IMR-90 (cell line): Measurements from ENCODE around the gene GRAMD1B. TPM values are rescaled to one million over a fixed set of nuclear protein-coding genes. Genes with fewer than 3 reads are reported as not detected.

Source experiments
- ATAC-seq: fragments of 200-7000 bp; cut with Tn5 transposase; 2 replicates; pipeline ENCODE4 v1.9.1; 2020; ENCODE audit warnings: low read depth, mild to moderate bottlenecking, moderate library complexity
- BruUV-seq: library from RNA; stranded (reverse); fragments of 400-500 nt; replicated peaks from 2 replicates; lab custom pipeline; 2021; lab: Mats Ljungman, UMichigan
- CTCF ChIA-PET: fragments of 300-600 bp; formaldehyde crosslinking; extraction: SDS; loops from one replicate; lab custom pipeline; 2021; ENCODE audit warnings: antibody characterized with exemption; lab: Yijun Ruan, JAX
- POLR2A ChIA-PET: fragments of 300-600 bp; sonication (Branson Sonifier 250); formaldehyde crosslinking; loops from one replicate; lab custom pipeline; 2022; ENCODE audit warnings: antibody characterized with exemption; ENCODE audit not compliant: unreplicated experiment; lab: Charles Lee
- DNase-seq: peaks from one replicate; pipeline ENCODE4 v3.0.0; 2013
- H2AFZ ChIP-seq: replicated peaks from 2 replicates; pipeline ENCODE3; 2013; ENCODE audit warnings: low read length, mild to moderate bottlenecking; ENCODE audit not compliant: poor library complexity
- H2AK5ac ChIP-seq: 2 replicates; pipeline ENCODE4 v1.6.1; 2013; ENCODE audit warnings: low read depth, low read length, inconsistent platforms
- H2AK9ac ChIP-seq: replicated peaks from 2 replicates; pipeline ENCODE3; 2013; ENCODE audit warnings: mild to moderate bottlenecking, low read depth, low read length, moderate library complexity; ENCODE audit not compliant: poor library complexity
- H2BK120ac ChIP-seq: 2 replicates; pipeline ENCODE4 v1.6.1; 2013; ENCODE audit warnings: low read depth, low read length, inconsistent platforms
- H2BK15ac ChIP-seq: 3 replicates; pipeline ENCODE4 v1.6.1; 2013; ENCODE audit warnings: low read depth, low read length, inconsistent platforms
- H2BK20ac ChIP-seq: 2 replicates; pipeline ENCODE4 v1.6.1; 2013; ENCODE audit warnings: low read depth, mild to moderate bottlenecking, inconsistent platforms, low read length, moderate library complexity
- H2BK5ac ChIP-seq: 2 replicates; pipeline ENCODE4 v1.6.1; 2013; ENCODE audit warnings: mild to moderate bottlenecking, low read depth, low read length, inconsistent platforms; ENCODE audit not compliant: poor library complexity, severe bottlenecking
- H3K14ac ChIP-seq: replicated peaks from 2 replicates; pipeline ENCODE4 v1.6.1; 2013; ENCODE audit warnings: low read depth, low read length, inconsistent platforms
- H3K18ac ChIP-seq: 2 replicates; pipeline ENCODE4 v1.6.1; 2013; ENCODE audit warnings: low read depth, low read length, control low read depth
- H3K23ac ChIP-seq: 2 replicates; pipeline ENCODE4 v1.6.1; 2013; ENCODE audit warnings: low read depth, low read length, inconsistent platforms
- H3K27ac ChIP-seq: 2 replicates; pipeline ENCODE4 v1.5.1; 2013; ENCODE audit warnings: mild to moderate bottlenecking, control low read depth, low read length; ENCODE audit not compliant: insufficient read depth
- H3K27me3 ChIP-seq: 2 replicates; pipeline ENCODE4 v1.6.1; 2013; ENCODE audit warnings: low read length; ENCODE audit not compliant: control insufficient read depth, insufficient read depth
- H3K36me3 ChIP-seq: 2 replicates; pipeline ENCODE4 v1.6.1; 2013; ENCODE audit warnings: low read length, mixed read lengths; ENCODE audit not compliant: control insufficient read depth, insufficient read depth
- H3K4ac ChIP-seq: 2 replicates; pipeline ENCODE4 v1.6.1; 2013; ENCODE audit warnings: low read depth, low read length, inconsistent platforms
- H3K4me1 ChIP-seq: 2 replicates; pipeline ENCODE4 v1.6.1; 2013; ENCODE audit warnings: low read length, mixed read lengths; ENCODE audit not compliant: control insufficient read depth, insufficient read depth
- H3K4me2 ChIP-seq: 2 replicates; pipeline ENCODE4 v1.6.1; 2013; ENCODE audit warnings: low read depth, mild to moderate bottlenecking, control low read depth, low read length, moderate library complexity
- H3K4me3 ChIP-seq: 2 replicates; pipeline ENCODE4 v1.5.1; 2013; ENCODE audit warnings: low read depth, mild to moderate bottlenecking, control low read depth, low read length, moderate library complexity; ENCODE audit not compliant: insufficient read depth
- H3K56ac ChIP-seq: 2 replicates; pipeline ENCODE4 v1.6.1; 2013; ENCODE audit warnings: low read length, inconsistent platforms; ENCODE audit not compliant: insufficient read depth; ENCODE audit errors: extremely low read depth
- H3K79me1 ChIP-seq, 2 experiments: 2 replicates each; pipeline ENCODE4 v1.6.1; 2013; ENCODE audit warnings: low read length in 2 of 2, inconsistent platforms in 1 of 2, low read depth in 1 of 2
- H3K9ac ChIP-seq: 2 replicates; pipeline ENCODE4 v1.6.1; 2013; ENCODE audit warnings: low read depth, low read length, control low read depth
- H3K9me1 ChIP-seq: 2 replicates; pipeline ENCODE4 v1.6.1; 2013; ENCODE audit warnings: low read length, inconsistent platforms; ENCODE audit not compliant: insufficient read depth
- H3K9me3 ChIP-seq: 2 replicates; pipeline ENCODE4 v1.6.1; 2013; ENCODE audit warnings: low read length; ENCODE audit not compliant: control insufficient read depth, insufficient read depth
- H4K20me1 ChIP-seq: 2 replicates; pipeline ENCODE4 v1.6.1; 2013; ENCODE audit warnings: low read length, inconsistent platforms; ENCODE audit not compliant: insufficient read depth
- H4K5ac ChIP-seq: 2 replicates; pipeline ENCODE4 v1.6.1; 2013; ENCODE audit warnings: mild to moderate bottlenecking, low read depth, low read length, control low read depth
- H4K8ac ChIP-seq, 2 experiments: 2 replicates each; pipeline ENCODE4 v1.6.1; 2013; ENCODE audit warnings: low read depth in 2 of 2, low read length in 2 of 2, control low read depth in 1 of 2, inconsistent platforms in 1 of 2
- H4K91ac ChIP-seq: 2 replicates; pipeline ENCODE4 v1.6.1; 2013; ENCODE audit warnings: low read depth, low read length, inconsistent platforms; ENCODE audit not compliant: insufficient read depth
- CHD1 ChIP-seq: IDR thresholded peaks from 2 replicates; pipeline ENCODE4 v1.6.1; 2012; ENCODE audit warnings: low read depth, low read length, improper control_type of control experiment
- MAZ ChIP-seq: IDR thresholded peaks from 2 replicates; pipeline ENCODE4 v1.6.1; 2012; ENCODE audit warnings: low read depth, mild to moderate bottlenecking, low read length, improper control_type of control experiment, moderate library complexity, borderline replicate concordance
- MXI1 ChIP-seq: IDR thresholded peaks from 2 replicates; pipeline ENCODE4 v1.6.1; 2012; ENCODE audit warnings: low read depth, mild to moderate bottlenecking, low read length, moderate library complexity, borderline replicate concordance
- NFE2L2 ChIP-seq: fragments of 150-350 bp; IDR thresholded peaks from 2 replicates; pipeline ENCODE4 v1.6.1; 2016; ENCODE audit warnings: low read depth, mild to moderate bottlenecking, low read length
- POLR2A ChIP-seq: IDR thresholded peaks from 2 replicates; pipeline ENCODE4 v1.6.1; 2012; ENCODE audit warnings: mild to moderate bottlenecking, low read depth, low read length
- RAD21 ChIP-seq: IDR thresholded peaks from 2 replicates; pipeline ENCODE4 v1.6.1; 2012; ENCODE audit warnings: low read length, improper control_type of control experiment
- WGBS, 2 experiments: methylation state at CpG; one replicate each; pipeline versions ENCODE4 v1.1.5 to v1.1.7; 2013; ENCODE audit warnings: missing lambda C conversion rate in 2 of 2; ENCODE audit not compliant: insufficient read length in 1 of 2; ENCODE audit errors: extremely low coverage in 2 of 2; 5-methylcytosine and 5-hydroxymethylcytosine counted together
- dilution Hi-C: fragments of 300-500 bp; cut with HindIII; formaldehyde crosslinking; loops from one replicate; pipeline ENCODE4 v1.14.3; 2018; ENCODE audit warnings: low sequenced_read_pairs; ENCODE audit not compliant: unreplicated experiment
- in situ Hi-C: fragments of 300-500 bp; cut with MboI; formaldehyde crosslinking; loops from 3 replicates; pipeline ENCODE4 v1.14.3; 2019; ENCODE audit warnings: low sequenced_read_pairs, inconsistent platforms, mixed read lengths
- intact Hi-C: fragments of 100-400 bp; cut with micrococcal nuclease; formaldehyde crosslinking; loops from 2 replicates; pipeline ENCODE4 v1.10.0; 2022
- polyA plus RNA-seq, 3 experiments: library from polyadenylated mRNA; depleted of rRNA; stranded (reverse); fragments of >200 nt; gene quantifications; 2 replicates each; pipeline ENCODE4 v1.2.3, GENCODE V29; 2012; ENCODE audit warnings: low replicate concordance in 1 of 3
- total RNA-seq: library from RNA; depleted of rRNA; stranded (reverse); fragments of >200 nt; gene quantifications from 2 replicates; pipeline ENCODE4 v1.2.3, GENCODE V29; 2012
- TF ChIP-seq, protein P1 (sequence below): conservative IDR thresholded peaks from 2 replicates; pipeline ENCODE4 v1.5.1; 2012; ENCODE audit warnings: mild to moderate bottlenecking, low read depth, low read length, improper control_type of control experiment
- TF ChIP-seq, protein P2 (sequence below): fragments of 150-350 bp; IDR thresholded peaks from 2 replicates; pipeline ENCODE4 v1.6.1; 2017; ENCODE audit warnings: mild to moderate bottlenecking, antibody characterized with exemption, low read length, low read depth
- TF ChIP-seq, protein P3 (sequence below): fragments of 150-350 bp; IDR thresholded peaks from 2 replicates; pipeline ENCODE4 v1.6.1; 2016; ENCODE audit warnings: low read depth, mild to moderate bottlenecking, low read length, moderate library complexity, borderline replicate concordance

The GRAMD1B gene
- total and polyA plus RNA-seq, 2 of the 4 experiments (the other 2 are of a cell fraction): 7.1 to 7.2 TPM

DNA sequence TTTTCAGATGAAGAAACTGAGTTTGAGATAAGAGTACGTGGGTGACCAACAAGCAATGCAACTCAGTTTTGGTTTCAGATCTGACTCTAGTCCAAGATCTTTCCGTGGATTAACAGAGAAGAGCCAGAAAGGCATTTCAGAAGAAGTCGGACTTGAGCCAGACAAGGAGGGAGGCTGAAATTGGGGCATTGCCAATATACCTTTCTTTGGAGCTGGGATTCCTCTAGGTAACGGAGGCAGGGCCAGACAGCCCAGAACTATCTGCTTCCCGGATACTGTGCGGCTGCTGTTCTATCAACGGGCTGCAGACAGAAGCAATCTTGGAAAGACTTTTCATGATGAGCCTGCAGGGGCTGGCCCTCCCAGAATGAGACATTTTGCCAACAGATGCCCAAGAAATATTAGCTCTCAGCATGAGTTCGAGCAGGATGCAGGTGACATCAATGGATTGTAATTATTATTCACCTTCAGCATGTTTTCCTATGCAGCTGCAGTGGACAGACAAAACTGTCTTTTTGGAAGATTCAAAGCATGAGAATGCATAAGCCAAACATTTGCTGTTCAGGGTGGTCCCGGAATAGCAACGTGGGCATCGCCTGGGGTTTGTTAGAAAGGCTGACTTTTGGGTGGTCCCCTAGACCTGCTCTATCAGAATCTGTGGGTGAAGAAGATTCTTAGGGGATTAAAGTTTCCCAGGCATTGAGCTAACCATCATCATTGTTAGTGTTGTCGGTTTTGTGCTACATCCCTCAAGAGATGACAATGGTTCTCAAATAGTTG, 128.7 kb downstream of the GRAMD1B start:
- Histone ChIP-seq H3K27ac (no peak overlapping the region), H3K14ac (no peak overlapping the region), H4K8ac (no peak overlapping the region), H3K79me1 (peaks cover 0 to 6% of the 10 kb centered on the region in 2 experiments; a peak in 1 of 4 replicates), H3K4ac (no peak overlapping the region), H3K18ac (no peak overlapping the region), H3K27me3 (no peaks in the 10 kb centered on the region), H2BK5ac (no peak overlapping the region), H2AFZ (no peak overlapping the region), H2BK20ac (no peak overlapping the region), H3K23ac (peak overlapping the region; percentile 38; the same call in 1 of the 2 replicates), H3K36me3 (no peaks in the 10 kb centered on the region), H3K9me1 (no peaks in the 10 kb centered on the region), H3K9ac (no peak overlapping the region), H3K4me2 (no peak overlapping the region), H2BK120ac (no peak overlapping the region), H3K4me1 (peaks cover 13% of the 10 kb centered on the region), H3K9me3 (no peaks in the 10 kb centered on the region), H4K91ac (no peak overlapping the region), H4K20me1 (peaks cover 3% of the 10 kb centered on the region; the same call in 1 of the 2 replicates), H3K56ac (no peak overlapping the region), H3K4me3 (no peak overlapping the region), H2BK15ac (no peak overlapping the region), H4K5ac (no peak overlapping the region), H2AK5ac (no peak overlapping the region), H2AK9ac (no peak overlapping the region)
- no peak for DNase-seq
- ChIA-PET CTCF (interaction anchor here (1.6 to 1.9 kb wide), 2 partner anchors 22 to 47 kb away, joined by 6 to 10 read pairs; no protein-coding TSS in a partner anchor), POLR2A (interaction anchor here (0.6 kb wide), 1 partner anchor 29 kb away, joined by 3 read pairs; no protein-coding TSS in a partner anchor)
- no peak for ATAC-seq
- TF ChIP-seq MAZ (no peak), CHD1 (no peak), NFE2L2 (no peak), MXI1 (no peak), RAD21 (no peak), POLR2A (no peak)
- TF ChIP-seq, protein P1, sequence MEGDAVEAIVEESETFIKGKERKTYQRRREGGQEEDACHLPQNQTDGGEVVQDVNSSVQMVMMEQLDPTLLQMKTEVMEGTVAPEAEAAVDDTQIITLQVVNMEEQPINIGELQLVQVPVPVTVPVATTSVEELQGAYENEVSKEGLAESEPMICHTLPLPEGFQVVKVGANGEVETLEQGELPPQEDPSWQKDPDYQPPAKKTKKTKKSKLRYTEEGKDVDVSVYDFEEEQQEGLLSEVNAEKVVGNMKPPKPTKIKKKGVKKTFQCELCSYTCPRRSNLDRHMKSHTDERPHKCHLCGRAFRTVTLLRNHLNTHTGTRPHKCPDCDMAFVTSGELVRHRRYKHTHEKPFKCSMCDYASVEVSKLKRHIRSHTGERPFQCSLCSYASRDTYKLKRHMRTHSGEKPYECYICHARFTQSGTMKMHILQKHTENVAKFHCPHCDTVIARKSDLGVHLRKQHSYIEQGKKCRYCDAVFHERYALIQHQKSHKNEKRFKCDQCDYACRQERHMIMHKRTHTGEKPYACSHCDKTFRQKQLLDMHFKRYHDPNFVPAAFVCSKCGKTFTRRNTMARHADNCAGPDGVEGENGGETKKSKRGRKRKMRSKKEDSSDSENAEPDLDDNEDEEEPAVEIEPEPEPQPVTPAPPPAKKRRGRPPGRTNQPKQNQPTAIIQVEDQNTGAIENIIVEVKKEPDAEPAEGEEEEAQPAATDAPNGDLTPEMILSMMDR: no peak
- TF ChIP-seq, protein P2, sequence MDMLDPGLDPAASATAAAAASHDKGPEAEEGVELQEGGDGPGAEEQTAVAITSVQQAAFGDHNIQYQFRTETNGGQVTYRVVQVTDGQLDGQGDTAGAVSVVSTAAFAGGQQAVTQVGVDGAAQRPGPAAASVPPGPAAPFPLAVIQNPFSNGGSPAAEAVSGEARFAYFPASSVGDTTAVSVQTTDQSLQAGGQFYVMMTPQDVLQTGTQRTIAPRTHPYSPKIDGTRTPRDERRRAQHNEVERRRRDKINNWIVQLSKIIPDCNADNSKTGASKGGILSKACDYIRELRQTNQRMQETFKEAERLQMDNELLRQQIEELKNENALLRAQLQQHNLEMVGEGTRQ: no peak
- TF ChIP-seq, protein P3, sequence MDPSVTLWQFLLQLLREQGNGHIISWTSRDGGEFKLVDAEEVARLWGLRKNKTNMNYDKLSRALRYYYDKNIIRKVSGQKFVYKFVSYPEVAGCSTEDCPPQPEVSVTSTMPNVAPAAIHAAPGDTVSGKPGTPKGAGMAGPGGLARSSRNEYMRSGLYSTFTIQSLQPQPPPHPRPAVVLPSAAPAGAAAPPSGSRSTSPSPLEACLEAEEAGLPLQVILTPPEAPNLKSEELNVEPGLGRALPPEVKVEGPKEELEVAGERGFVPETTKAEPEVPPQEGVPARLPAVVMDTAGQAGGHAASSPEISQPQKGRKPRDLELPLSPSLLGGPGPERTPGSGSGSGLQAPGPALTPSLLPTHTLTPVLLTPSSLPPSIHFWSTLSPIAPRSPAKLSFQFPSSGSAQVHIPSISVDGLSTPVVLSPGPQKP: no peak
- intact Hi-C loops: no loop called here
- in situ Hi-C loops: loop anchor here (5.0 kb wide), 1 partner anchor 46 kb away; no protein-coding TSS in a partner anchor
- no TSS peak for BruUV-seq
- WGBS, 2 experiments: 88% methylated on average over 9 of the region's 12 CpGs; no CpG with 5 or more reads in 1 of the 2 experiments
- dilution Hi-C loops: no loop called here
